ENCODE results near the gene SORL1-AS1.

SORL1-AS1 gene

GRCh38 chr11:121456816-121457431, 4.2 kb upstream of the SORL1-AS1 start:
- H3K9me3 ChIP-seq (ENCODE audit: control insufficient read depth in 4 of 4, insufficient read depth in 3 of 4, low read length in 3 of 4) = no peaks in the 10 kb centered on the region
- peaks cover 0 to 16% (median 2%) of the 10 kb centered on the region in 5 donors for H3K4me1 ChIP-seq (ENCODE audit: control insufficient read depth in 5 of 5, insufficient read depth in 5 of 5, low read length in 5 of 5)
- no peaks in the 10 kb centered on the region for H3K27me3 ChIP-seq (ENCODE audit: control insufficient read depth in 3 of 3, insufficient read depth in 3 of 3, low read length in 2 of 3)
- TF ChIP-seq CTCF (IDR thresholded peaks at IDR 0.05; ENCODE audit: control extremely low read depth, extremely low read depth) = no peak
- H3K27ac ChIP-seq (ENCODE audit: low read depth in 1 of 2, low read length in 1 of 2) = no peak overlapping the region
- no peak for ATAC-seq (ENCODE audit: insufficient read depth, low FRiP score)
- WGBS, 2 donors = 31 to 65% methylated on average over 11 of the region's 11 CpGs
- no peak overlapping the region for H3K9ac ChIP-seq (ENCODE audit: insufficient read depth in 1 of 2, low read length in 2 of 2)
- H3K4me3 ChIP-seq = no peak overlapping the region
- DNase-seq = no peak
- peaks cover 0 to 3% (median 0%) of the 10 kb centered on the region in 4 donors for H3K36me3 ChIP-seq (ENCODE audit: control insufficient read depth in 4 of 4, insufficient read depth in 4 of 4, low read length in 4 of 4)

- no peak overlapping the region for H3K27ac ChIP-seq (ENCODE audit: low read depth in 1 of 2, low read length in 1 of 2)
- no peak for TF ChIP-seq CTCF (IDR thresholded peaks at IDR 0.05; ENCODE audit: control extremely low read depth, extremely low read depth)
- H3K9me3 ChIP-seq (ENCODE audit: control insufficient read depth in 4 of 4, insufficient read depth in 3 of 4, low read length in 3 of 4) = no peaks in the 10 kb centered on the region
- 77 to 93% methylated on average over 2 of the region's 2 CpGs for WGBS, 2 donors
- peaks cover 0 to 3% (median 0%) of the 10 kb centered on the region in 4 donors for H3K36me3 ChIP-seq (ENCODE audit: control insufficient read depth in 4 of 4, insufficient read depth in 4 of 4, low read length in 4 of 4)
- H3K27me3 ChIP-seq (ENCODE audit: control insufficient read depth in 3 of 3, insufficient read depth in 3 of 3, low read length in 2 of 3) = no peaks in the 10 kb centered on the region
- H3K4me3 ChIP-seq = no peak overlapping the region
- H3K4me1 ChIP-seq (ENCODE audit: control insufficient read depth in 5 of 5, insufficient read depth in 5 of 5, low read length in 5 of 5) = peaks cover 0 to 23% (median 2%) of the 10 kb centered on the region in 5 donors
- ATAC-seq (ENCODE audit: insufficient read depth, low FRiP score) = no peak
- no peak overlapping the region for H3K9ac ChIP-seq (ENCODE audit: insufficient read depth in 1 of 2, low read length in 2 of 2)
- no peak for DNase-seq
Measured at GRCh38 chr11:121456151-121456550, 3.4 kb upstream of the SORL1-AS1 start.

- no peak for ATAC-seq (ENCODE audit: insufficient read depth, low FRiP score)
- H3K9ac ChIP-seq (ENCODE audit: insufficient read depth in 1 of 2, low read length in 2 of 2) = no peak overlapping the region
- TF ChIP-seq CTCF (IDR thresholded peaks at IDR 0.05; ENCODE audit: control extremely low read depth, extremely low read depth) = no peak
- no peak overlapping the region for H3K27ac ChIP-seq (ENCODE audit: low read depth in 1 of 2, low read length in 1 of 2)
- no peaks in the 10 kb centered on the region for H3K9me3 ChIP-seq (ENCODE audit: control insufficient read depth in 4 of 4, insufficient read depth in 3 of 4, low read length in 3 of 4)
- no peaks in the 10 kb centered on the region for H3K27me3 ChIP-seq (ENCODE audit: control insufficient read depth in 3 of 3, insufficient read depth in 3 of 3, low read length in 2 of 3)
- peaks cover 0 to 24% (median 2%) of the 10 kb centered on the region in 5 donors for H3K4me1 ChIP-seq (ENCODE audit: control insufficient read depth in 5 of 5, insufficient read depth in 5 of 5, low read length in 5 of 5)
- WGBS, 2 donors = 77 to 78% methylated on average over 3 of the region's 3 CpGs
- H3K4me3 ChIP-seq = no peak overlapping the region
- no peak for DNase-seq
- peaks cover 0 to 3% (median 0%) of the 10 kb centered on the region in 4 donors for H3K36me3 ChIP-seq (ENCODE audit: control insufficient read depth in 4 of 4, insufficient read depth in 4 of 4, low read length in 4 of 4)
Measured at GRCh38 chr11:121455115-121455514, 2.3 kb upstream of the SORL1-AS1 start.
